Suprapubic skin (tissue), 4 donors: ENCODE results near the gene HADHB.

Source experiments
- CTCF ChIP-seq, 2 donors: fragments of 200-600 bp in 1 of 2; fragments of 450-650 bp in 1 of 2; sonication (generic) in 1 of 2; IDR thresholded peaks; one replicate each; pipeline ENCODE4 v1.5.1; 2016 to 2019; ENCODE audit warnings: antibody characterized with exemption in 2 of 2, mild to moderate bottlenecking in 1 of 2, moderate library complexity in 1 of 2
- POLR2A ChIP-seq, 2 donors: fragments of 450-650 bp; IDR thresholded peaks; one replicate each; pipeline ENCODE4 v1.6.1; 2017; ENCODE audit warnings: antibody characterized with exemption in 2 of 2, mild to moderate bottlenecking in 2 of 2, moderate library complexity in 2 of 2
- POLR2AphosphoS5 ChIP-seq, 3 donors: sonication (generic); formaldehyde crosslinking; IDR thresholded peaks; one replicate each; pipeline ENCODE4 v1.6.1; 2017; ENCODE audit warnings: antibody characterized with exemption in 3 of 3

DNA sequence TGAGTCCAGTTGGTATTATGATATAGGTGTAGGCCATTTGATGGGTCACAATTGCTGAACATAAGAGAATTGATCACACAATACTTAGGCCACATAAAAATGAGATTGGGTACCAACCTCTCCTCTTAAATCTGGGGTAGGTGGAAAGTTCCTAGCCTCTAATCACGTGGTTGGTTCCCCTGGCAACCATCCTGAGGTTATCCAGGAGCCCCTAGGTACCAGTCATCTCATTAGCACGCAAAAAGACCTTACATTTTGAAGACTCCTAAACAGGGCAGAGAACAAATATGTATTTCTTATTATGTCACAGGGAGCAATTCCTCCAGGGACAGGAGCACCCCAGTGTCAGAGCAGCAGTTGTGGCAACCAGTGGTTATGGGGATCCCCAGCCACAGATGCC is 88.6 kb downstream of the HADHB start:
- TF ChIP-seq CTCF (IDR thresholded peaks at IDR 0.05) (no peak), POLR2A (IDR thresholded peaks at IDR 0.05) (no peak), POLR2AphosphoS5 (IDR thresholded peaks at IDR 0.05) (no peak)
